ENCODE results near the gene UGT1A5.
A peak's percentile ranks its signal among the peaks of the same experiment; 100 is the strongest.
"Not testable (repeated sequence)": the region's sequence is repeated elsewhere in the genome, so short reads cannot be mapped to it uniquely, and the experiment has no call there.

UGT1A5 gene

GRCh38 chr2:233690444-233690843 is 22.3 kb upstream of the UGT1A5 start:
- no peak overlapping the region for H3K27ac ChIP-seq
- no peak for DNase-seq (ENCODE audit: low read depth, low spot score)

DNA sequence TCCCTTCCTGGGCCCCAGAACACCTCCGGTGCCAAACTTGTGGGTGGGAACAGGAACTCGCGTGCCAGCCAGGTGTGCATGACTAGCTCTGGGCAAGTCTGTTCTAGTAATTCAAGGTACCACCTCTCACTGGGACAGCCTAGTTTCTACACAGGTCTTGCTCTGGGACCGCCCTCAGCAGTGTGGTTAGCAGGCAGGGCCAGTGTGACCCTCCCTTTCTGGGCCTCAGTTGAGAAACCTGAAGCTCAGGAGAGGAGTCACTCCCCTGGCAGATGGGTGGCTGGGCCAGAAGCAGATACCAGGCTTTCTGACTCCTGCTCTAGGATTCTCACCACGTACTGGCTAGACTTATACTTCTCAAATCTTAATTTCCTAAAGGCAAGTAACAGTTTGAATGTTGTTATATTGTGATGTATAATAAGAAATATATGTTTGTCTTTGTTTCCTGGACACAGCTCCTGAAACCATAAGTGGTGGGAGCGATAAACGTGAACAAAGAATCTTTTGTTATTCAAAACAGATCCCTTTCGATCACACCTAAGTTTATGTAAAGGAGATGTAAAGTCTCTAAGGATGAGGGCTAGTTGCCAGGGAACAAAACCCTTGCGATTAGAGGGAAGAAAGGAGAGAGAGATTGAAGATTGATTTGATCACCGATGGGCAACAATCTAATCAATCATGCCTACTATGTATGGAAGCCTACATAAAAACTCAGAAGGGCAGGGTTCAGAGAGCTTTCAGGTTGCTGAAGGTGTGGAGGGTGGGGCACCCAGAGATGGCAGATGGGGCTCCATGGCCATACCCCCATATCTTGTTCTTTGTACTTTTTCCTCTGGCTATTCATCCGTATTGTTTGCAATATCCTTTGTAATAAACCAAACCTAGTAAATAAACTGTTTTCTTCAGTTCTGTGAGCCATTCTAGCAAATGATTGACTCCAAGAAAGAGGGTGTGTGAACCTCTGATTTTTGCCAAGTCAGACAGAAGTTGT is 21.0 kb upstream of the UGT1A5 start:
- no peak overlapping the region for H3K4me3 ChIP-seq
- no peak overlapping the region for H3K27ac ChIP-seq
- H3K9me3 ChIP-seq (ENCODE audit: low read depth, low read length) = no peaks in the 10 kb centered on the region
- H3K9ac ChIP-seq (ENCODE audit: insufficient read length) = no peak overlapping the region
- no peak for TF ChIP-seq FOXP2 (optimal IDR thresholded peaks at IDR 0.05; ENCODE audit: control extremely low read depth, extremely low read length, insufficient read depth)
- no peak for TF ChIP-seq POLR2AphosphoS5 (IDR thresholded peaks at IDR 0.05; ENCODE audit: borderline replicate concordance, low read depth, low read length)
- TF ChIP-seq EZH2 (IDR thresholded peaks at IDR 0.05) = no peak
- DNase-seq (ENCODE audit: low read depth, low spot score) = no peak
- H3K36me3 ChIP-seq (ENCODE audit: insufficient read depth, low read length) = no peaks in the 10 kb centered on the region

More at GRCh38 chr2:233690444-233690843, 22.3 kb upstream of the UGT1A5 start:
- H3K36me3 ChIP-seq (ENCODE audit: insufficient read depth, low read length) = no peaks in the 10 kb centered on the region
- no peak overlapping the region for H3K4me3 ChIP-seq
- TF ChIP-seq EZH2 (IDR thresholded peaks at IDR 0.05) (no peak), POLR2AphosphoS5 (IDR thresholded peaks at IDR 0.05; ENCODE audit: borderline replicate concordance, low read depth, low read length) (no peak), FOXP2 (optimal IDR thresholded peaks at IDR 0.05; ENCODE audit: control extremely low read depth, extremely low read length, insufficient read depth) (no peak)
- no peak overlapping the region for H3K9ac ChIP-seq (ENCODE audit: insufficient read length)
- no peaks in the 10 kb centered on the region for H3K9me3 ChIP-seq (ENCODE audit: low read depth, low read length)

GRCh38 chr2:233692648-233693047 is 20.1 kb upstream of the UGT1A5 start, which contains the start of gene UGT1A6:
TSS of gene UGT1A6 (plus strand) at chr2:233692890. CDS start at chr2:233693005, 115 bp downstream.
- no peak within 1 kb of the TSS for H3K9ac ChIP-seq (ENCODE audit: insufficient read length)

GRCh38 chr2:233693963-233694362 is 18.7 kb upstream of the UGT1A5 start:
- Histone ChIP-seq H3K9ac (ENCODE audit: insufficient read length) (no peak overlapping the region), H3K36me3 (ENCODE audit: insufficient read depth, low read length) (no peaks in the 10 kb centered on the region), H3K9me3 (ENCODE audit: low read depth, low read length) (0 out of 2 replicates have a peak, but pooled peaks cover 3% of the 10 kb centered on the region), H3K27ac (no peak overlapping the region), H3K4me3 (no peak overlapping the region)
- TF ChIP-seq FOXP2 (optimal IDR thresholded peaks at IDR 0.05; ENCODE audit: control extremely low read depth, extremely low read length, insufficient read depth) (no peak), EZH2 (IDR thresholded peaks at IDR 0.05) (no peak), POLR2AphosphoS5 (IDR thresholded peaks at IDR 0.05; ENCODE audit: borderline replicate concordance, low read depth, low read length) (no peak)
- DNase-seq (ENCODE audit: low read depth, low spot score) = no peak

More at GRCh38 chr2:233692648-233693047, 20.1 kb upstream of the UGT1A5 start, which contains the start of gene UGT1A6:
- H3K4me3 ChIP-seq = no peak within 1 kb of the TSS
- DNase-seq (ENCODE audit: low read depth, low spot score) = no peak
- H3K9me3 ChIP-seq (ENCODE audit: low read depth, low read length) = no peaks in the 10 kb centered on the region
- TF ChIP-seq FOXP2 (optimal IDR thresholded peaks at IDR 0.05; ENCODE audit: control extremely low read depth, extremely low read length, insufficient read depth) (no peak), POLR2AphosphoS5 (IDR thresholded peaks at IDR 0.05; ENCODE audit: borderline replicate concordance, low read depth, low read length) (no peak), EZH2 (IDR thresholded peaks at IDR 0.05) (no peak)
- H3K27ac ChIP-seq = no peak within 1 kb of the TSS
- H3K36me3 ChIP-seq (ENCODE audit: insufficient read depth, low read length) = no peaks in the 10 kb centered on the region

- no peak overlapping the region for H3K4me3 ChIP-seq
- H3K36me3 ChIP-seq (ENCODE audit: insufficient read depth, low read length) = no peaks in the 10 kb centered on the region; the same call in 1 of the 2 replicates
- DNase-seq (ENCODE audit: low read depth, low spot score) = no peak
- TF ChIP-seq POLR2AphosphoS5 (IDR thresholded peaks at IDR 0.05; ENCODE audit: borderline replicate concordance, low read depth, low read length) (no peak), FOXP2 (optimal IDR thresholded peaks at IDR 0.05; ENCODE audit: control extremely low read depth, extremely low read length, insufficient read depth) (no peak), EZH2 (IDR thresholded peaks at IDR 0.05) (no peak)
- H3K9me3 ChIP-seq (ENCODE audit: low read depth, low read length) = 0 out of 2 replicates have a peak, but pooled peaks cover 3% of the 10 kb centered on the region
- H3K27ac ChIP-seq = peak overlapping the region; percentile 100
- no peak overlapping the region for H3K9ac ChIP-seq (ENCODE audit: insufficient read length)
Measured at GRCh38 chr2:233698740-233699139, 14.0 kb upstream of the UGT1A5 start.

- DNase-seq (ENCODE audit: low read depth, low spot score) = no peak
- Histone ChIP-seq H3K36me3 (ENCODE audit: insufficient read depth, low read length) (no peaks in the 10 kb centered on the region; the same call in 1 of the 2 replicates), H3K9me3 (ENCODE audit: low read depth, low read length) (0 out of 2 replicates have a peak, but pooled peaks cover 3% of the 10 kb centered on the region), H3K27ac (peak overlapping the region; percentile 100), H3K4me3 (peak overlapping the region; percentile 47), H3K9ac (ENCODE audit: insufficient read length) (peak overlapping the region; percentile 82)
- TF ChIP-seq POLR2AphosphoS5 (IDR thresholded peaks at IDR 0.05; ENCODE audit: borderline replicate concordance, low read depth, low read length) (no peak), FOXP2 (optimal IDR thresholded peaks at IDR 0.05; ENCODE audit: control extremely low read depth, extremely low read length, insufficient read depth) (no peak), EZH2 (IDR thresholded peaks at IDR 0.05) (no peak)
Measured at GRCh38 chr2:233699424-233700027, 13.2 kb upstream of the UGT1A5 start.

DNA sequence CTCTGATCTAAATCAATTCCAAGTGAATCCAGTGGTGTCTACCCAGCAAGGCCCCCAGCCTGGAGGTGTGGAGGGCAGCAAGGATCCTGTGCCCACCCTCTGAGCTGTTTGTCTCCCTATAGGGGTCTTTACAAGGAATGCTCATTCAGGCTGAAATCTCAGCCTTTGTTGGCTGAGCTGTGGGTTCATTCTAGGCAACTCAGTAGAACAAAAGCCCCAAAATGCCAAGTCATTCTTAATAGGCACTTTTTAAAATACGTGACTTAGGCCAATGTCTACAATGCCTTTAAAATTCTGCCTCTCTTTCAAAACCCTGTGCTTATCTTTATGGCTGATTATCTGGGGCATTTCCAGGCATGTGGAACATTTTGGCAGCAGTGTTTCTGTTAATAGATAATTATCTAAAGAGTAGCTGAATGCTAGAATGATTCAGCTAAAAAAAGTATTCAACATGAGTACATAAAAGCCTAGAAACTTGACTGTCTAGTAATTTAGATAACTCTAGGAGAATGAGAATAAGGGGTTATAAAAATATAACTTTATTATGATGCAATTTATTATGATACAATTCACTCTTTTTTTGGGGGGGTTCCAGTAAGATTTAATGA is 12.6 kb upstream of the UGT1A5 start:
- peak overlapping the region; percentile 100 for H3K27ac ChIP-seq
- TF ChIP-seq FOXP2 (optimal IDR thresholded peaks at IDR 0.05; ENCODE audit: control extremely low read depth, extremely low read length, insufficient read depth) (no peak), POLR2AphosphoS5 (IDR thresholded peaks at IDR 0.05; ENCODE audit: borderline replicate concordance, low read depth, low read length) (peak; percentile 37; the same call in 1 of the 2 replicates), EZH2 (IDR thresholded peaks at IDR 0.05) (no peak)

DNA sequence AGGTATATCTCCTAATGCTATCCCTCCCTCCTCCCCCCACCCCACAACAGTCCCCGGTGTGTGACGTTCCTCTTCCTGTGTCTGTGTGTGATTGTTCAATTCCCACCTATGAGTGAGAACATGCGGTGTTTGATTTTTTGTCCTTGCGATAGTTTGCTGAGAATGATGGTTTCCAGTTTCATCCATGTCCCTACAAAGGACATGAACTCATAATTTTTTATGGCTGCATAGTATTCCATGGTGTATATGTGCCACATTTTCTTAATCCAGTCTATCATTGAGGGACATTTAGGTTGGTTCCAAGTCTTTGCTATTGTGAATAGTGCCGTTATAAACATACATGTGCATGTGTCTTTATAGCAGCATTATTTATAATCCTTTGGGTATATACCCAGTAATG is 11.9 kb upstream of the UGT1A5 start:
- DNase-seq (ENCODE audit: low read depth, low spot score); H3K9ac ChIP-seq (ENCODE audit: insufficient read length); H3K36me3 ChIP-seq (ENCODE audit: insufficient read depth, low read length); H3K4me3 ChIP-seq; H3K9me3 ChIP-seq (ENCODE audit: low read depth, low read length): not testable (repeated sequence)
- peak overlapping the region; percentile 100; the same call in 1 of the 2 replicates for H3K27ac ChIP-seq

More for the DNA sequence above, 12.6 kb upstream of the UGT1A5 start:
- Histone ChIP-seq H3K4me3 (peak overlapping the region; percentile 47), H3K9me3 (ENCODE audit: low read depth, low read length) (0 out of 2 replicates have a peak, but pooled peaks cover 3% of the 10 kb centered on the region), H3K9ac (ENCODE audit: insufficient read length) (peak overlapping the region; percentile 82), H3K36me3 (ENCODE audit: insufficient read depth, low read length) (no peaks in the 10 kb centered on the region; the same call in 1 of the 2 replicates)
- DNase-seq (ENCODE audit: low read depth, low spot score) = peak; percentile 96

Data from SK-N-MC (cell line).